Transverse colon (tissue), 3 donors: ENCODE data around the gene RFX2.

Experiments used
- EP300 ChIP-seq: sonication (generic); formaldehyde crosslinking; IDR thresholded peaks from one replicate; pipeline ENCODE4 v1.6.1; 2017; ENCODE audit warnings: antibody characterized with exemption, low read depth
- POLR2A ChIP-seq: fragments of 450-650 bp; IDR thresholded peaks from one replicate; pipeline ENCODE4 v1.6.1; 2016; ENCODE audit warnings: antibody characterized with exemption, mild to moderate bottlenecking, moderate library complexity
- TF ChIP-seq, protein P1 (sequence below), 5 experiments: fragments of 200-600 bp in 3 of 5; fragments of 450-650 bp in 2 of 5; sonication (generic) in 3 of 5; IDR thresholded peaks; 1 replicate in 2 of 5; 2 replicates in 3 of 5; pipeline ENCODE4 v1.5.1; 2016 to 2017; ENCODE audit warnings: antibody characterized with exemption in 5 of 5, inconsistent platforms in 3 of 5, mild to moderate bottlenecking in 2 of 5, moderate library complexity in 1 of 5

DNA sequence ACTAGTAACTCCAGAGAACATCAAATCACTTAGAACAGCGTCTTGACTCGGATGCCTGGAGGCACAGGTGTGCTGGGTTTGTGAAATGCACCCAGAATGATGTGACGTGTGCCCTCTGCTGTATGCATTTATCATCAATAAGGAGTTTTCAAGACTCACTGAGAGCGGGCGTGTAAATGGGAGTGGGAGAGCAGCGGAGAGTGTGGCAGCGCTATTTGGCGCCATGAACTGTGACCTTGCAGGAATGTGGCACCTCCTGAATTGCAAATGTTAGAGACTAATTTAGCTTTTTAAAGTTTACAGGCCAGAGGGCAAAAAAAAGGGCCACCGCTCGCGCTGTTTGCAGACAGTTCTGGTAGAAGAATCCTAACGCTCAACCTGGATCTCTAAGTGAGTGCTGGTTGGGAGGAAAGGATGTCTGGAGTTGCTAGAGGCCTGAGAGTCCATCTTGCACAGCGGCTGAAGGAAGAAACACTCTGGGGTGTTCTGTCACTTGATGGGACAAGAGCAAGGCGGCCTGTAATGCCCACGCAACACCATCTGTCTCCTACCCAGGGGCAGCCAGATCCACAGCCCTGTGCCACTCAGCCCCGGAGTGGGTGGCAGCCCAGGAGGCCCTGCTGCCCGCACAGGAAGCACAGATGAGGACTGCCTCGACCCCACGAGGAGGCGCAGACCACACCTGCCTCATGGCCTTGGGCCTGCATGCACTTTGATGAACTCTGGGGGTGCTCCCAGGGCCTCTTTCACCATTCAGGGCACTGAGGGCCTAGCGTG lies 152.0 kb downstream of the RFX2 start:
- TF ChIP-seq, protein P1, sequence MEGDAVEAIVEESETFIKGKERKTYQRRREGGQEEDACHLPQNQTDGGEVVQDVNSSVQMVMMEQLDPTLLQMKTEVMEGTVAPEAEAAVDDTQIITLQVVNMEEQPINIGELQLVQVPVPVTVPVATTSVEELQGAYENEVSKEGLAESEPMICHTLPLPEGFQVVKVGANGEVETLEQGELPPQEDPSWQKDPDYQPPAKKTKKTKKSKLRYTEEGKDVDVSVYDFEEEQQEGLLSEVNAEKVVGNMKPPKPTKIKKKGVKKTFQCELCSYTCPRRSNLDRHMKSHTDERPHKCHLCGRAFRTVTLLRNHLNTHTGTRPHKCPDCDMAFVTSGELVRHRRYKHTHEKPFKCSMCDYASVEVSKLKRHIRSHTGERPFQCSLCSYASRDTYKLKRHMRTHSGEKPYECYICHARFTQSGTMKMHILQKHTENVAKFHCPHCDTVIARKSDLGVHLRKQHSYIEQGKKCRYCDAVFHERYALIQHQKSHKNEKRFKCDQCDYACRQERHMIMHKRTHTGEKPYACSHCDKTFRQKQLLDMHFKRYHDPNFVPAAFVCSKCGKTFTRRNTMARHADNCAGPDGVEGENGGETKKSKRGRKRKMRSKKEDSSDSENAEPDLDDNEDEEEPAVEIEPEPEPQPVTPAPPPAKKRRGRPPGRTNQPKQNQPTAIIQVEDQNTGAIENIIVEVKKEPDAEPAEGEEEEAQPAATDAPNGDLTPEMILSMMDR (IDR thresholded peaks at IDR 0.05): no peak
- TF ChIP-seq EP300 (no peak), POLR2A (no peak)
